Ascending aorta (tissue), 2 donors: ENCODE measurements around the gene TDP1. TPM values are rescaled to one million over a fixed set of nuclear protein-coding genes. Genes with fewer than 3 reads are reported as not detected.

Experiments used
- DNase-seq, 2 donors: peaks; one replicate each; pipeline ENCODE4 v3.0.0-alpha.2; 2019; ENCODE audit warnings: low spot score in 2 of 2
- H3K27ac ChIP-seq, 2 donors: fragments of 200-600 bp; sonication (generic); one replicate each; pipeline ENCODE4 v1.5.1; 2016 to 2017; ENCODE audit warnings: mild to moderate bottlenecking in 1 of 2
- H3K27me3 ChIP-seq: fragments of 200-600 bp; sonication (generic); one replicate; pipeline ENCODE4 v1.5.1; 2017
- H3K36me3 ChIP-seq, 2 donors: fragments of 200-600 bp; sonication (generic); one replicate each; pipeline ENCODE4 v1.5.1; 2016
- H3K4me1 ChIP-seq, 2 donors: fragments of 200-600 bp; sonication (generic); one replicate each; pipeline ENCODE4 v1.5.1; 2016 to 2017; ENCODE audit warnings: mild to moderate bottlenecking in 1 of 2
- H3K4me3 ChIP-seq, 2 donors: fragments of 200-600 bp; sonication (generic); one replicate each; pipeline ENCODE4 v1.5.1; 2016 to 2017; ENCODE audit warnings: mild to moderate bottlenecking in 1 of 2
- H3K9me3 ChIP-seq, 2 donors: fragments of 200-600 bp; sonication (generic); one replicate each; pipeline ENCODE4 v1.5.1; 2016
- intact Hi-C: fragments of 100-400 bp; cut with DNase I; formaldehyde crosslinking; loops from one replicate; pipeline ENCODE4 v1.15.1; 2023
- total RNA-seq: library from RNA; depleted of rRNA; stranded (reverse); fragments of >200 nt; gene quantifications from one replicate; pipeline ENCODE4 v1.1.0, GENCODE V29; 2016
- TF ChIP-seq, protein P1 (sequence below), 3 experiments: fragments of 200-600 bp in 2 of 3; fragments of 450-650 bp in 1 of 3; sonication (generic) in 2 of 3; IDR thresholded peaks; one replicate each; pipeline ENCODE4 v1.5.1; 2016 to 2019; ENCODE audit warnings: antibody characterized with exemption in 3 of 3, mild to moderate bottlenecking in 1 of 3, moderate library complexity in 1 of 3

The TDP1 gene
- total RNA-seq, 1 donor from 2014 or later: 9.4 TPM

GRCh38 chr14:90053044-90053443, 97.3 kb downstream of the TDP1 start:
- intact Hi-C loops: no loop called here
- DNase-seq: no peak

GRCh38 chr14:90054803-90055202, 99.1 kb downstream of the TDP1 start:
- DNase-seq: no peak
- intact Hi-C loops: no loop called here
- Histone ChIP-seq H3K4me3 (no peak overlapping the region), H3K4me1 (no peaks in the 10 kb centered on the region), H3K9me3 (no peaks in the 10 kb centered on the region), H3K27me3 (no peaks in the 10 kb centered on the region), H3K36me3 (no peaks in the 10 kb centered on the region), H3K27ac (no peak overlapping the region)
- TF ChIP-seq, protein P1, sequence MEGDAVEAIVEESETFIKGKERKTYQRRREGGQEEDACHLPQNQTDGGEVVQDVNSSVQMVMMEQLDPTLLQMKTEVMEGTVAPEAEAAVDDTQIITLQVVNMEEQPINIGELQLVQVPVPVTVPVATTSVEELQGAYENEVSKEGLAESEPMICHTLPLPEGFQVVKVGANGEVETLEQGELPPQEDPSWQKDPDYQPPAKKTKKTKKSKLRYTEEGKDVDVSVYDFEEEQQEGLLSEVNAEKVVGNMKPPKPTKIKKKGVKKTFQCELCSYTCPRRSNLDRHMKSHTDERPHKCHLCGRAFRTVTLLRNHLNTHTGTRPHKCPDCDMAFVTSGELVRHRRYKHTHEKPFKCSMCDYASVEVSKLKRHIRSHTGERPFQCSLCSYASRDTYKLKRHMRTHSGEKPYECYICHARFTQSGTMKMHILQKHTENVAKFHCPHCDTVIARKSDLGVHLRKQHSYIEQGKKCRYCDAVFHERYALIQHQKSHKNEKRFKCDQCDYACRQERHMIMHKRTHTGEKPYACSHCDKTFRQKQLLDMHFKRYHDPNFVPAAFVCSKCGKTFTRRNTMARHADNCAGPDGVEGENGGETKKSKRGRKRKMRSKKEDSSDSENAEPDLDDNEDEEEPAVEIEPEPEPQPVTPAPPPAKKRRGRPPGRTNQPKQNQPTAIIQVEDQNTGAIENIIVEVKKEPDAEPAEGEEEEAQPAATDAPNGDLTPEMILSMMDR (IDR thresholded peaks at IDR 0.05): no peak

More at GRCh38 chr14:90053044-90053443, 97.3 kb downstream of the TDP1 start:
- H3K27me3 ChIP-seq: no peaks in the 10 kb centered on the region
- H3K4me1 ChIP-seq: no peaks in the 10 kb centered on the region
- no peaks in the 10 kb centered on the region for H3K9me3 ChIP-seq
- no peaks in the 10 kb centered on the region for H3K36me3 ChIP-seq
- H3K27ac ChIP-seq: no peak overlapping the region
- H3K4me3 ChIP-seq: no peak overlapping the region
- TF ChIP-seq, protein P1 (IDR thresholded peaks at IDR 0.05): no peak

- no peaks in the 10 kb centered on the region for H3K9me3 ChIP-seq
- intact Hi-C loops: no loop called here
- H3K4me1 ChIP-seq: peaks cover 12 to 13% of the 10 kb centered on the region in 2 donors
- H3K4me3 ChIP-seq: no peak overlapping the region
- no peaks in the 10 kb centered on the region for H3K36me3 ChIP-seq
- H3K27me3 ChIP-seq: peaks cover 15% of the 10 kb centered on the region
- TF ChIP-seq, protein P1 (IDR thresholded peaks at IDR 0.05): no peak
- DNase-seq: no peak
- no peak overlapping the region for H3K27ac ChIP-seq
These were observed 101.1 kb downstream of the TDP1 start for GRCh38 chr14:90056826-90057225.

- H3K4me1 ChIP-seq: peaks cover 16 to 19% of the 10 kb centered on the region in 2 donors
- H3K9me3 ChIP-seq: no peaks in the 10 kb centered on the region
- no peak for DNase-seq
- no peak overlapping the region for H3K27ac ChIP-seq
- H3K36me3 ChIP-seq: no peaks in the 10 kb centered on the region
- intact Hi-C loops: no loop called here
- no peak overlapping the region for H3K4me3 ChIP-seq
- TF ChIP-seq, protein P1 (IDR thresholded peaks at IDR 0.05): no peak
- H3K27me3 ChIP-seq: peaks cover 17% of the 10 kb centered on the region
These were observed 103.2 kb downstream of the TDP1 start for GRCh38 chr14:90058876-90059458.

- TF ChIP-seq, protein P1 (IDR thresholded peaks at IDR 0.05): peak in 2 of 3 experiments; percentile 12 to 35
- Histone ChIP-seq H3K9me3 (no peaks in the 10 kb centered on the region), H3K36me3 (no peaks in the 10 kb centered on the region), H3K4me3 (peak overlapping the region; percentile 48 to 61), H3K4me1 (peaks cover 16 to 19% of the 10 kb centered on the region in 2 donors), H3K27me3 (peaks cover 17% of the 10 kb centered on the region), H3K27ac (no peak overlapping the region)
- DNase-seq: no peak
- intact Hi-C loops: no loop called here
These were observed 104.7 kb downstream of the TDP1 start for GRCh38 chr14:90060312-90060964.
